Fibroblast of lung (primary cell): ENCODE measurements around the gene CROCC2. TPM values are rescaled to one million over a fixed set of nuclear protein-coding genes. Genes with fewer than 3 reads are reported as not detected.
A peak's percentile ranks its signal among the peaks of the same experiment; 100 is the strongest.

Experiments
- DNase-seq, 2 donors: peaks; one replicate each; pipeline versions ENCODE4 v3.0.0 to v3.0.0-alpha.2; 2010; ENCODE audit warnings: low read depth in 2 of 2
- H2AFZ ChIP-seq: 2 replicates; pipeline ENCODE4 v1.5.1; 2012; ENCODE audit warnings: low read length, control low read depth, inconsistent platforms
- H3K27ac ChIP-seq: 2 replicates; pipeline ENCODE4 v1.5.1; 2011; ENCODE audit warnings: low read length, control low read depth; ENCODE audit not compliant: insufficient read depth
- H3K27me3 ChIP-seq: 2 replicates; pipeline ENCODE4 v1.5.1; 2011; ENCODE audit warnings: mild to moderate bottlenecking, low read length; ENCODE audit not compliant: control insufficient read depth, insufficient read depth
- H3K36me3 ChIP-seq: 2 replicates; pipeline ENCODE4 v1.5.1; 2011; ENCODE audit warnings: low read length; ENCODE audit not compliant: control insufficient read depth, insufficient read depth
- H3K4me1 ChIP-seq: 2 replicates; pipeline ENCODE4 v1.5.1; 2011; ENCODE audit warnings: low read length; ENCODE audit not compliant: control insufficient read depth, insufficient read depth; ENCODE audit errors: extremely low read depth
- H3K4me2 ChIP-seq: 2 replicates; pipeline ENCODE4 v1.5.1; 2011; ENCODE audit warnings: low read length, control low read depth; ENCODE audit not compliant: insufficient read depth; ENCODE audit errors: extremely low read depth
- H3K4me3 ChIP-seq, 4 experiments: fragments of 200-600 bp in 1 of 4; sonication (generic) in 1 of 4; replicated peaks in 1 of 4; 2 replicates each; pipeline ENCODE4 v1.5.1; 2011 to 2016; ENCODE audit warnings: low read length in 4 of 4, low read depth in 3 of 4, mild to moderate bottlenecking in 3 of 4, control low read depth in 2 of 4, inconsistent platforms in 1 of 4, mixed read lengths in 1 of 4; ENCODE audit not compliant: insufficient read depth in 1 of 4; ENCODE audit errors: control extremely low read depth in 1 of 4
- H3K79me2 ChIP-seq: 2 replicates; pipeline ENCODE4 v1.5.1; 2012; ENCODE audit warnings: mild to moderate bottlenecking, low read length, inconsistent platforms; ENCODE audit not compliant: control insufficient read depth, insufficient read depth
- H3K9ac ChIP-seq: 2 replicates; pipeline ENCODE4 v1.5.1; 2011; ENCODE audit warnings: mild to moderate bottlenecking, low read length, control low read depth; ENCODE audit not compliant: insufficient read depth
- H3K9me3 ChIP-seq: 2 replicates; pipeline ENCODE4 v1.5.1; 2012; ENCODE audit warnings: low read depth, low read length; ENCODE audit not compliant: control insufficient read depth, insufficient read depth
- H4K20me1 ChIP-seq: 2 replicates; pipeline ENCODE4 v1.5.1; 2011; ENCODE audit warnings: low read length; ENCODE audit not compliant: control insufficient read depth, insufficient read depth; ENCODE audit errors: extremely low read depth
- CTCF ChIP-seq, 2 donors: IDR thresholded peaks in 1 of 2; conservative IDR thresholded peaks in 1 of 2; 1 replicate in 1 of 2; 2 replicates in 1 of 2; pipeline ENCODE4 v1.5.1; 2011 to 2012; ENCODE audit warnings: low read length in 2 of 2, control low read depth in 1 of 2, inconsistent platforms in 1 of 2, low read depth in 1 of 2, mild to moderate bottlenecking in 1 of 2
- EZH2 ChIP-seq: IDR thresholded peaks from 2 replicates; pipeline ENCODE4 v1.5.1; 2012; ENCODE audit warnings: low read length, control low read depth, mild to moderate bottlenecking; ENCODE audit errors: missing control alignments
- polyA plus RNA-seq, 2 donors: library from polyadenylated mRNA; depleted of rRNA in 1 of 2; stranded (reverse) in 1 of 2; unstranded in 1 of 2; fragments of >200 nt; gene quantifications; 2 replicates each; pipeline ENCODE4 v1.2.1, GENCODE V29; 2011 to 2012; ENCODE audit warnings: missing spikeins in 1 of 2
- total RNA-seq: library from RNA; depleted of rRNA; stranded (reverse); fragments of >200 nt; gene quantifications from 2 replicates; pipeline ENCODE4 v1.2.1, GENCODE V29; 2014

Gene CROCC2
- total and polyA plus RNA-seq, 2 donors (not counting 1 experiment from before 2014, with no cell fraction given) = 0.12 to 0.33 TPM

DNA sequence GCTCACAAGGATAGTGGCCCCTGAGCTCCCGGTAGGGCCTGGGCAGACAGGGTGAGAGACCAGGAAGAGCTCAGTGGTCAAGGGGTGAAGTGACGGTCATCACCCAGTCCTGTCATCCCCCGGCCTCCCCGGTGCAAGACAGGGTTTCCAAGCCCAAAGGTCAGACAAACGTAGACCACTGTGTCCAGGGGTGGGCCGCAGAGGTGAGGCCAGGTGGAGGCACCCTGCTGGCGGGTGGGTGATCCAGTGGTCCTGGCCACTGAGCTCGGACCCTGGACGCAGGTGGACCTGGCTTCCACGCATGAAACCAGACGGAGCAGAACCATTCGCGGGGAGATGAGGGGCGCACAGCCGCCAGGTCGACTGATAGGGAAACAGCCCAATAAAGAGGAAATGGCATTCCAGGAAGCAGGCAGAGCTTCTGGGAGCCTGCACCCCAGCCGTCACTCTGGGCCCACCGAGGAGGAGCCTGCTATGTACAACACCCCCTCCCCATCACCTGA, 77.9 kb downstream of the CROCC2 start:
- Histone ChIP-seq H3K4me2 (no peak overlapping the region), H3K79me2 (no peaks in the 10 kb centered on the region), H3K36me3 (no peaks in the 10 kb centered on the region), H4K20me1 (no peaks in the 10 kb centered on the region), H3K9ac (no peak overlapping the region), H3K9me3 (no peaks in the 10 kb centered on the region), H3K4me3 (no peak overlapping the region), H2AFZ (no peak overlapping the region), H3K27ac (no peak overlapping the region), H3K4me1 (peaks cover 18% of the 10 kb centered on the region), H3K27me3 (no peaks in the 10 kb centered on the region)
- no peak for DNase-seq
- TF ChIP-seq CTCF (conservative IDR thresholded peaks at IDR 0.05 in 1 of 2, IDR thresholded peaks at IDR 0.05 in 1 of 2; ENCODE audit: low read depth in 1 of 2, low read length in 2 of 2) = no peak

DNA sequence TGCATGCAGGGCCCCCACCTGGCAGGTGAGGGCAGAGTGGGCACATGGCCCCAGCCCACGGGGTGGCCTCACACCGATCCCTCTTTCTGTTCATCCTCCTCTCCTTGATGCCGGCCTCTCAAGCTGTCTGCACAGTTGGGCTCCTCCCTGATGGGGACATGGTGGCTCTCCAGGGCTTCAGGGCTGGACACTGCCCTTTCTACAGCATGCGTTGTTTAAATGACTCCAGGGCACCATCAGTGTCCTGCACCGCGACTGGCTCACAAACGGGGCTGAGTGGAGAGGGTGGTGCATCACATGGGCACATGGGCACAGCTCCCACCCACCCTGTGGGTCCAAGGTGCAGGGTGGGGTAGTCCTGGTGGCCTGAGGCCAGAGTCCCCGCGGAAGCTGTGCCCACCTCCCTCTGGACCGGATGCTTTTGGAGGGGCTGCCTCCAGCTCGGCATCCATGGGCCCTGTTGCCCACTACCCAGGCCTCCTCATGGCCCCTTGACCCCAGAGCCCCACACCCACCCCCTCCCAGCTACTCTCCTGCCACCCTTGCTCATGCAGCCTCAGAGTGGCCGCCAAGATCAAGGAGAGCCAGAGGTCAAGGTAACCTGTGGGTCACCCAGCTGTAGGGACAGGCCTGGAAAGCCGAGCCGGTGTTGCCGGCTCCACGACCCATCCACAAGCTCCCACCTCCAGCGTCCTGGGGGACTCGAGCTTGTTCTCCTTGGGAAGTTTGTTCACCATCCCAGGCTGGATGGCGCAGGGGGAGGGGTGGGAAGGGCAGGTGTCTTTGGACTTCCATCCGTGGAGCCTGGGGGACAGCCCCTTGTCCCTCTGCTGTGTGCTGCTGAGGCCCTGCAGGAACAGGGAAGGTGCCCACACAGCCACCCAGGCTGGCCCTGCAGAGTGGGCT, 80.0 kb downstream of the CROCC2 start:
- Histone ChIP-seq H3K9me3 (no peaks in the 10 kb centered on the region), H3K4me2 (no peak overlapping the region), H4K20me1 (no peaks in the 10 kb centered on the region), H3K4me3 (no peak overlapping the region), H3K4me1 (peaks cover 21% of the 10 kb centered on the region), H3K27ac (no peak overlapping the region), H3K36me3 (no peaks in the 10 kb centered on the region), H3K79me2 (no peaks in the 10 kb centered on the region), H3K9ac (no peak overlapping the region), H2AFZ (no peak overlapping the region), H3K27me3 (no peaks in the 10 kb centered on the region)
- DNase-seq = no peak
- TF ChIP-seq CTCF (conservative IDR thresholded peaks at IDR 0.05 in 1 of 2, IDR thresholded peaks at IDR 0.05 in 1 of 2; ENCODE audit: low read depth in 1 of 2, low read length in 2 of 2) = no peak
- no peak for TF ChIP-seq EZH2

- Histone ChIP-seq H3K27ac (no peak overlapping the region), H3K9me3 (no peaks in the 10 kb centered on the region), H3K36me3 (no peaks in the 10 kb centered on the region), H2AFZ (no peak overlapping the region), H3K4me2 (peak overlapping the region; percentile 8), H4K20me1 (no peaks in the 10 kb centered on the region), H3K4me3 (no peak overlapping the region), H3K27me3 (no peaks in the 10 kb centered on the region), H3K79me2 (no peaks in the 10 kb centered on the region), H3K4me1 (peaks cover 19% of the 10 kb centered on the region), H3K9ac (no peak overlapping the region)
- no peak for TF ChIP-seq EZH2
- TF ChIP-seq CTCF (conservative IDR thresholded peaks at IDR 0.05 in 1 of 2, IDR thresholded peaks at IDR 0.05 in 1 of 2; ENCODE audit: low read depth in 1 of 2, low read length in 2 of 2) = no peak
- DNase-seq = peak; percentile 37 to 92
These were observed 80.8 kb downstream of the CROCC2 start for GRCh38 chr2:240986787-240987411.
